NCI-H1694 (cell line): ENCODE data around the gene MYH9.
A peak's percentile ranks its signal among the peaks of the same experiment; 100 is the strongest.
"Not testable (repeated sequence)": the region's sequence is repeated elsewhere in the genome, so short reads cannot be mapped to it uniquely, and the experiment has no call there.

Experiments used
- DNase-seq: peaks from one replicate; lab custom pipeline; 2025; lab: John Stamatoyannopoulos, UW

The MYH9 gene

DNA sequence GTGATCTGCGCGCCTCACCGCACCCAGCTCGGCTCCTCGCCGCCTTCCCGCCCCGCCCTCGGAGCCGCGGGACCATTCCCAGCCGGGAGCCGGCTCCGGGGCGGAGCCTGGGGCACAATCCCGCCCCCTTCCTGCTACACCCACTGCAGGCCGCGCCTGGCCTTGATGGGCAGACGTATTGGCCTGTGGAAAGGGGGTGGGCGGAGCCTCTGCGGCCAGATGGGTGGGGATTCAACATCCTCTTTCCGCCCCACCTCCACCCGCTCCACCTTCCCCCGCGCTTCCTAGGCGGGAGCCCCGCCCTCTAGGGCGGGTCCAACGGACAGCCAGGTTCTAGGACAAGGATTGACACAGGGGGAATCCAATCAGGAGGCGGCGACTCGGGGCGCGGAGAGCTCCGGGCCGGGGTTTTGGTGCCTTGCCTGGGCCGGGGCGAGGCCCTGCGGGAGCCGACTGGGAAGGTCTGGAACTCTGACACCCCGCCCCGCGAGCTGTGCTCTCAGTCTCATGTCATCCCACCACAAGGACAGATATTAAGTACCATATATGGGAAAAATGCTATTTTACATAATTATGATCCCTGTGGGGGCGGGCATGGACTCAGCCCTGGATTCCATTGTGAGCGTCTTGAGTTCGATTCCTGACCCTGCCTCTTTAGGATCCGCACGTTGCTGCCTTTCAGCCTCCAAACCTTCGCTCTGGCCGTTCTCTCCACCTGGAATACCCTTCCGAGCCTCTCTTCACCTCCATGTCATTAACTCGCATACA is at the start of gene MYH9:
Gene MYH9 (minus strand): TSS at position 9 of the 768 bp plus-strand sequence. CDS start 38,731 bp downstream, outside the sequence.
- peak; percentile 96 for DNase-seq

DNA sequence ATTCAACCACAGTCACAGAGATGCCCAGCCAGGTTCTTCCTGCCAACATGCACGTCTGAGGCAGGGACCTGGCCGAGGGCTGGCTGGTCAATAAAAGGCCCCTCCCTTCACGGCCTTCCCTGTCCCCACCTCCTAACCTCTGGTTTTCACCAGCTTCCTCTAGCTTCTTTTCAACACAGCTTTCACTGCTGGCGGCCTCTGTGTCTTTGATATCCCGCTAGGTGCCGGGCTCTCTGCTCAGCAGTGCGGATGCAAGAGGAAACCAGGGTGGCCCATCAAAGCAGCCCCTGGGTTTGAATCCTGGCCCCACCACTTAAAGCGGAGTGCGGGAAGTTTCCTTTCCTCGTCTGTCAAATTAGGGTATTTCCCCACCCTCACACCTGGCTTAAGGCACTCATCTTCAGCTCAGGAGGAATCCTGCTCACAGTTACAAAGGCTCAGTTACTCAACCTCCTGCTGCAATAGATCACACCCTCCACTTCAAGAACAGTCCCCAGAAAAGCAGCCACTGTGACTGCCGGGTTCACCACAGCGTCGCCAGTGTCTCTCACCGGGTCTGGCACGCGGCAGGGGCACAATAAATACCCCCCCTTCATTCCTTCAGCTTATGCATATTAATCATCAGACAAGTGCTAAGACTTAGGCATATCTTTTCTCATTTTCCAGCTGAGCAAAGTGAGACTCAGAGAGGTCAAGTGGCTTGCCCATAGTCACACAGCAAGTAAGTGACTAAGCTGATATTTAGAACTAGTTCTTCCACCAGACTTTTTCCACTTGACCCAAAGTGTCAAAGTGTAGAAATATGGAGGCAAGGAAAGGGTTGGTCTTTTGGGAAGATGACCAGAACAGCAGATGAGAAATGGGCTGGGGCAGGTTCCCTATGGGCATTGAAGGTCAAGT is 48.0 kb upstream of the MYH9 start:
- no peak for DNase-seq

DNA sequence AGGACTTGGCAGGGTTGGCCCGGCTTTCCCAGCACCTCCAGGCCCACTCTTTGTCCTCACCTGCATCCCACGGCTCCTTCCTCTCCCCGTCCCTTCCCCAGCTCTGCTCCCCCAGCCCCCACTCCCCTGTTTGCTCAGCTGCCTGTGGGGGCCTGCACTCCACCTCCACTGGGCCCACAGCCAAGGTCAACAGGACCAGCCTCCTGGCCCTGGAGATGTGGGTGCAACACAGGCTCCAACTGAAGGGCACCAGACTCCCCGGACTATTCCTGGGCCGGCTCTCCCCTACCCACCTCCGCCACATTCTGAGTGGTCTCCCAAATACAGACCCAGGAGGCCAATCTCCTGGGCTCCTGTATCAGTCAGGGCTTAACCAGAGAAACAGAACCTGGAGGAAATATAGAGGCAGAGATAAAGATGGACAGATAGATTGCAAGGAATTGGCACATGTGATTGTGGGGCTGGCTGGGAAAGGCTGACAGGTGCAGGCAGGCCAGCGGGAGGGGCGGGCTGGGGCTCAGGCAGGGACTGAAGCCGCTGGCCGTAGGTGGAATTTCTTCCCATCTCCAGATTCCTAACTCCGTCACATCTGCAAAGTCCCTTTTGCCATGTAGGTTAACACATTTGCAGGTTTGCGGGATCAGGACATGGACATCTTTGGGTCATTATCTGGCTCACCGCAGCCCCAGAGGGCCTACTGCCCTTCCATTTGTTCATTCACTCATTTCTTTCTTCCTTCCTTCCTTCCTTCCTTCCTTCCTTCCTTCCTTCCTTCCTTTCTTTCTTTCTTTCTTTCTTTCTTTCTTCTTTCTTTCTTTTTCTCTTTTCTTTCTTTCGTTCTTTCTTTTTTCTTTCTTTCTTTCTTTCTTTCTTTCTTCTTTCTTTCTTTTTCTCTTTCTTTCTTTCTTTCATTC is 45.8 kb upstream of the MYH9 start:
- no peak for DNase-seq

DNA sequence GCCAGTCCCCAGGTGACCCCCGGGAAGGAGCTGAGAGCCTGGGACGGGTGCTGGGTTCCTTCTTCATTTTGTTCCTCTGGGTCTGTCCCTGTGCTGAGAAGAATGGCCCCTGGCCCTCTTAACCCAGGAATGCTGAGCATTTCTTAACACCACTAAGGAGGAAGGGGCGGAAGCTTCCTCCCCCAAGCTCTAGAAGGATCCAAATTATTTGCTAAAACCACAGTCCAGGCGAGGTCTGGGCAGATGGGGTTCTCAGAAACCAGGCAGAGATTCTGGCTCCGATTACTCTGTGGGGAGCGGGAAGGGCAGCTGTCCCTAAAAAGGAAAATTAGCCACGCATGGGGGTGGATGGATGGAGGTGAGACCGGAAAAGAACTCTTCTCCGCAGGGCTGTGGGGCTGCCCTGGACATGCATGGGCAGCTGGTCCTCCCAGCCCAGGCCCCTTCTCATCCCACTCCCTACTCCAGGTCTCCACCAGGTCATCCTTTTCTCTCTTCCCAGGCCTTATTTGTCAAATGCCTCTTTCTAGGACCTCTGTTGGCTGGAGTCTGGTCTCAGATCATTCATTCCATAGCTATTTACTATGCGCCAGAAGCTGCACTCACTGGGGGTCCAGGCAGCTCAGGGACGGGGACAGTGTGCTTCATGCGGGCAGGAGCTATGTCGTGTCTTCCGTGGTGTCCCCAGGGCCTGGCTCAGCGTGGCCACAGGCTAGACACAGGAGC is 45.0 kb upstream of the MYH9 start:
- no peak for DNase-seq

DNA sequence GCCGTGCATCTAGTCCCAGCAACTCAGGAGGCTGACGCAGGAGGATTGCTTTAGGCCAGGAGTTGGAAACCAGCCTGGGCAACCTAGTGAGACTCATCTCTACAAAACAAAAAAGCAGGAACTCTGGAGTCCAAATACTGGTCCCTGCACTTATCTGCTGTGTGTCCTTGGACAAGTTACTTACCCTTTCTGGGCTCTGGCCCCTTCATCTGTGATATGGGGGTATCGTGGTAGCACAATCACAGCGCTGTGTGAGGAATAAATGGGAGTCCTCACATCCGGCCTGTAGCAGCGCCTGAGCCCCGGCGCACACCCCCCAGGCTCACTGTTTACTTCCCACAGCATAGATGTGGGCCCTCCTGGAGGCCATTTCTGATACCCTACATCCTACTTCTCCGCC is 44.2 kb upstream of the MYH9 start:
- no peak for DNase-seq

DNA sequence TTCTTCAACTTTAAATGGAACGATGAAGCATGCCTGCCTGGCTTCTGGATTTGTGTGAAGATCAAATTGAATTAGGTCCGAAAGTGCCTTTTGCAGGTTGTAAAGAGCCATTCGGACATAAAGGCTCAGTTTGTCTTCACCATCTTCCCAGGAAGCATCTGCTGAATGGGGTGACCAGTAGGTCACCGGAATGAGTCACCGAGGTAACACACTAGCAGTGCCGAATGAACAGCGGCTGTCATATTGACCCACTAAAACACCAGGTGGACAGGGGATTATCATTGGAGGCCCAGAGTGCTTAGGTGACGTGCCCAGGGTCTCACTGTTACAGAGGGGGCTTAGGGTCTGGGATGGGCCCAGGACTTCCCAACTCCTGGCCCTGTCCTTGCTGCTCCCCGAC is 43.1 kb upstream of the MYH9 start:
- no peak for DNase-seq

DNA sequence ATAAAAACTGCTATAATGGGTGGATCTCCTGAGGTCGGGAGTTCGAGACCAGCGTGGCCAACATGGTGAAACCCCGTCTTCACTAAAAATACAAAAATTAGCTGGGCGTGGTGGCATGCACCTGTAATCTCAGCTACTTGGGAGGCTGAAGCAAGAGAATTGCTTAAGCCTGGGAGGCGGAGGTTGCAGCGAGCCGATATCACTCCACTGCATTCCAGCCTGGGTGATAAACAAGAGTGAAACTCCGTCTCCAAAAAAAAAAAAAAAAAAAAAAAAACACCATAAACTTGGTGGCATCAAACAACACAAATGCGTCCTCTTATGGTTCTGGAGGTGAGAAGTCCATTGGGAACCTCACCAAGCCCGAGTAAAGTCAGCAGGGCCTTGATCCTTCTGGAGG is 40.2 kb upstream of the MYH9 start:
- DNase-seq = not testable (repeated sequence)

DNA sequence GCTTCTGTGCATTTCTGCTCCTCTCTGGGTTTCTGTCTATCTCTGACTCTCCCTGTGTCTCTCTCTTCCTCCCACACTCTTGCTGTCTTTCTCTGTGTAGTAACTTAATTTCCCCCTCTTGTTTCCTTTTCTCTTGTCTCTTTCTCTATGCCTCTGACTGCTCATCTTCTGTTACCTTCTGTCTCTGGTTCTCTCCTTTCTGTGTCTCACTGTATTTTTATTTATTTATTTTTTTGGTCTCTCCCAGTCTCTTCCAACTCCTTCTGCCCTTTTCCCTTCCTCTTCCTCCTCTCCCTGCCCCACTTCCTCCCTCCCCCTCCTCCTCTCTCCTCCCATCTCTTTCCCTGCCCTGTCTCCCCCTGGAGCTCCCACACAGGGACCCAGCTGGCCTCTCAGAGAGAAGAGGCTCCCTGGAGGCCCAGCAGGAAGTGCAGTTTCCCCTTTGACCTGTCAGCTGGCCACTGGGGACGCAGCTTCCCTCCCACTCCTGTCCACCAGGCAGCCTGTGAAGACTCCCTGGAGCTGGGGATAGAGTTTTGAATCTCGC is 38.3 kb upstream of the MYH9 start:
- no peak for DNase-seq

DNA sequence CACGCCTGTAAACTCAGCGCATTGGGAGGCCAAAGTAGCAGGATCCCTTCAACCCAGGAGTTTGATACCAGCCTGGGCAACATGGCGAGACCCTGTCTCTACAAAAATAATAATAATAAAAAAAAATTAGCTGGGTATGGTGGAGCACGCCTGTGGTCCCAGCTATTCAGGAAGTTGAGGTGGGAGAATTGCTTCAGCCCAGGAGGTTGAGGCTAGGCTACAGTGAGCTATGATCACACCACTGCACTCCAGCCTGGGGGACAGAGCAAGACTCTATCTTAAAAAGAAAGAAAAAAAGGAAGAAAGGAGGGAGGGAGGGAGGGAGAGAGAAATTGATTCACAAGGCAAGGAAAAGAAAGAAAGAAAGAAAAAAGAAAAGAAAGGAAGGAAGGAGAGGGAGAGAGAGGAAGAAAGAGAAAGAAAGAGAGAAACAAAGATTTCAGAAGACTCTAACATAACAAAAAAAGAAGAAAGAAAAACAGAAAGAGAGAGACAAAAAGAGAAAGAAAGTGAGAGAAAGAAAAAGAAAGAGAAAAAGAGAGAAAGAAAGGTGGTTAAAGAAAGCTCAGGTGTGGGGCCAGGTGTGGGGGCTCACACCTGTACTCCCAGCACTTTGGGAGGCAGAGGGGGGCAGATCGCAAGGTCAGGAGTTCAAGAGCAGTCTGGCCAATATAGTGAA is 37.3 kb upstream of the MYH9 start:
- no peak for DNase-seq

DNA sequence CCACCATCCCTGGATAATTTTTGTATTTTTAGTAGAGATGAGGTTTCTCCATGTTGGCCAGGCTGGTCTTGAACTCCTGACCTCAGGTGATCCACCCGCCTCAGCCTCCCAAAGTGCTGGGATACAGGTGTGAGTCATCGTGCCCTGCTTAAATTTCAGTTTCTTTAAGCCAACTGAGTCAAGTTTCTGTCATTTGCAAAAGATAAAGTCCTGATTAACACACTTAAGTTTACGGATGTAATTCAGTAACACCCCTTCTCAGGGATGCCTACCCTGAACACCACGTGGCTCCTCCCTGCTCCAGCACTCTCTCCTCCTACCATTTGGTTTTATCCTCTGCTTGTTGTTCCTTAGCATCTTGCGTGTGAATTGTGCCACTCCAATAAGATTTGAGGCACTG is 36.7 kb upstream of the MYH9 start:
- not testable (repeated sequence) for DNase-seq

DNA sequence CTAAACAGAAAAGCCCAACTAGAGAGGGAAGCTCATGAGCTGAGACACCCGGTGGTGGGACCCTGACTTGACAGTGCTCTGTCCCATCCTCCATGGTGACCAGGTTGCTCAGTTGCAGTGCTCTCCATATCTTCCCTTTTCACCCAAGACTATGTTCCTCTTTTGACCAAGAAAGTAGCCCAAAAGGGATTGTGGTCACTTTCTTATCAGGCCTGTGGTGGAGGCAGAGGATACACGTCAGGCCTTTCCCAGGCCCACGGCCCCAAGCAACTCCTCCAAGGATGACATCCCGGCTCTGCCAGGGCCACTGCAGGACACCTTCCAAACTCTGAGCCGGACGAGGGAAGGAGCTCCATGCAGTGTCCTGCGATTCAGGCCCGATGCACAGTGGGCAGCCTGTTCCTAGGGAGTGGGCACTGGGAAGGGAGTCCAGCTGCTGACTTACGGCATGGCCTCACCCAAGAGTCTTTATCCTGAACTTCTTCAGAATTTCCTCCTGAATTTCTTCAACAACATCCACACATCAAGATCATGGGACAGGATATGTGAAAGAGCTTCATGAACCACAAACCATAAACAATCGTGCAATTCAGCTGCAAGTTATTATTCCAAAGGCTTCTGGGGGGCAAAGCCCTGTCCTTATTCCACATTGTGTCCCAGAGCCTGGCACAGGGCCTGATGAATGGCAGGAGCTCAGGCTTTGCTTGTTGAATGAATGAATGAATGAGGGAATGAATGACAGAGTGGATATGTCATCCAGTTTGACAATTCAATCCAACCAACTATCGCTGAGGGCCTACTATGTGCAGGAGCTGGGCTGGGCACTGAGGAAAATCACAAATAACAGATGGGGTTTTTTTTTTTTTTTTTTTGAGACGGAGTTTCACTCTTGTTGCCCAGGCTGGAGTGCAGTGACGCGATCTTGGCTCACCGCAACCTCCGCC is 36.0 kb upstream of the MYH9 start:
- no peak for DNase-seq

DNA sequence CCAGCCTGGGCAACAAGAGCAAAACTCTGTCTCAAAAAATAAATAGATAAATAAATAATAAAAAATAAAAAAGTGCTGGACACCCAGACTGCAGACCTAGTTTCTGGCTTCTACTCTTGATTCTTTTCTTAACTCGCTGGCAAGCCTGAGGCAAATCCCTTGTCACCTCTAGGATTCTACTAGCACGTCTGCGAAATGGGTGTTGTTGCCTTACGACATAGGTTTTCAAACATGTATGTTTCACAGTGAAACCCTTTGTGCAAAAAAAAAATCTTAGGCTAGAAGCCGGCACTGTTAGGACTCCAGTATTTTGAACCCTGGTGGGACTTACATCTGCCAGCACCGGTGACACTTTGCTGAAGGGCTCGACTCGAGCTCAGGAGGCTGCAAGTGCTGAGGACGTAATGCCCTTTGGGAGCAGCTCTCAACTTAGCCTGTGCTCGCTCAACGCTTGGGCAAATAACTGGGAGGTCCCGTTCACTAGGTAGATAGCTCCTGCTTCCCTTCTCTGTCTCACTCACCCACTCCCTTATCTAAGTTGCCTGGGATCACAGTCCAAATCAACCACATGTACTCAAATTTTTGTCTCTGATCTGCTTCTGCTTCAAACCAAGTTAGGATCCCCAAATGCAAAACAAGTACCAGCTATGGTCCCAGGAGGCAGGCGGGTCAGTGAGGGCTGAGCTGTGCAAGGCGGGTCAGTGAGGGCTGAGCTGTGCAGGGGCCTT is 34.7 kb upstream of the MYH9 start:
- DNase-seq = no peak

DNA sequence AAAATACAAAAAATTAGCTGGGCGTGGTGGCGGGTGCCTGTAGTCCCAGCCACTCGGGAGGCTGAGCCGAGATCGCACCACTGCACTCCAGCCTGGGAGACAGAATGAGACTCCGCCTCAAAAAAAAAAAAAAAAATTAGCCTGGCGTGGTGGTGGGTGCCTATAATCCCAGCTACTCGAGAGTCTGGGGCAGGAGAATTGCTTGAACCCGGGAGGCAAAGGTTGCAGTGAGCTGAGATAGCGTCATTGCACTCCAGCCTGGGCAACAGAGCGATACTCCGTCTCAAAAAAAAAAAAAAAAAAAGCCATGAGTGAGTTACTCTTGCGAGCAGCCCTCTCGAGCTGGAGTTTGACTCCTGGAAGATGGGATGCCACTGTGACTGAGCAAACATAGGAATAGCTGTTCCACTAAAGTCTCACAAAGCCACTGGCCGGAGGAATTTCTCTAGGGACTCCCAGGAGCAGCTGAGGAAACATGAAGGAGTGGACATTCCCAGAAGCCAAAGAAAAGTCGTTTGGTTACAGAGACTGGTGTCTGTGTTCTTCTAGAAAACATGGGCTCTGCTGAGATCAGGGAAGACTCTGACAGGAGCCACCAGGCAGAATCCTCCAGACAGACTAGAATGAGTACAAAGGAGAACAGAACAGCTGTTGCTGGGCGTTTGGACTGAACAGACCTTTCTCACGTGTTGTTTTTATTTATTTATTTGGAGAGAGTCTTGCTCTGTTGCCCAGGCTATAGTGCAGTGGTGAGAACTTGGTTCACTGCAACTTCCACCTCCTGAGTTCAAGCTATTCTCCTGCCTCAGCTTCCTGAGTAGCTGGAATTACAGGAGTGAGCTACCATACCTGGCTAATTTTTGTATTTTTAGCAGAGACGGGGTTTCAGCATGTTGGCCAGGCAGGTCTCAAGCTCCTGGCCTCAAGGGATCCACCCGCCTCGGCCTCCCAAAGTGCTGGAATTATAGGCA is 32.4 kb upstream of the MYH9 start:
- DNase-seq = no peak

DNA sequence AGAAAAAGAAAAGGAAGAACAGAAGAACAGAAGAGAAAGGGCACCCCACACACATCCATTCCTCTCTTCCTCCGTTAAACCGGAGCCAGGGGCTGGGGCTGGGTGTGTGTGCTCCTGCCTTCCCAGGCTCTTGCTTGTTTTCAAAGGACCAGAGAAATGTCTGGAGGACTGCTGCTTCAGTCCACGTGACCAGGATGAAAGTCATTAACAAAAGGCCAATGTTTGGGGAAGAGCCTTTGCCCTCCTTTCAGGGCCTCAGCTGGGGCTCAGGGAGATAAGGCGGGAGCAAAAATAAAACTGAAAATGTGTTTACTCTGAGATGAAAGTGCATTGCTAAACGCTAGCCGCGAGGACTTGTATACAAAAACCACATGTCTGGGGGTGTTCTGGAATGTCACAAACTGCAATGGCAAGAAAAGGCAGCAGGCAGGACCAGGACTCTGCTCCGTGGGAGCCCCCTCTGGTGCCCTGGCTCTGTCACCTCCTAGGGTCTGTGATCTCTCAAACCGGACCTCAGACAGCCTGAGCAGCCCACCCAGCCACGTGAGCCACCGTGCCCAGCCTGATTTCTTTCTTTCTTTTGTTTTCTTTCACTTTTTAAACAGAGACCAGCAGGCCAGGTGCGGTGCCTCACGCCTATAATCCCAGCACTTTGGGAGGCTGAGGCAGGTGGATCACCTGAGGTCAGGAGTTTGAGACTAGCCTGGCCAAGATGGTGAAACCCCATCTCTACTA is 31.6 kb upstream of the MYH9 start:
- DNase-seq = no peak

DNA sequence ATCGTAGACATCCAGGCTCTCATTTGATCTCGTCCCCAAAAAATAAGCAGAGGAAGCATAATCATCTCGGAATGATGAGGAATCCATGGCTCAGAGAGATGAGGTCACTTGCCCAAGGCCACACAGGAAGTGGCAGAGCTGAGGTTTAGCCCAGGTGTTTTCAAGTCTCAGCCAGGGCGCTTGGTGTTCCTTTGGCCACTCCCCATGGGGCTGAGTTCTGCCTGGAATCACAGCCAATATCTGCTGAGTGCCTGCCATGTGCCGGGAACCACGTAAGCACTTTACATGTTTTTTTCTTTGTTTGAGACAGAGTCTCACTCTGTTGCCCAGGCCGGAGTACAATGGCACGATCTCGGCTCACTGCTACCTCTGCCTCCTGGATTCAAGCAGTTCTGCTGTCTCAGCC is 29.5 kb upstream of the MYH9 start:
- DNase-seq = no peak

DNA sequence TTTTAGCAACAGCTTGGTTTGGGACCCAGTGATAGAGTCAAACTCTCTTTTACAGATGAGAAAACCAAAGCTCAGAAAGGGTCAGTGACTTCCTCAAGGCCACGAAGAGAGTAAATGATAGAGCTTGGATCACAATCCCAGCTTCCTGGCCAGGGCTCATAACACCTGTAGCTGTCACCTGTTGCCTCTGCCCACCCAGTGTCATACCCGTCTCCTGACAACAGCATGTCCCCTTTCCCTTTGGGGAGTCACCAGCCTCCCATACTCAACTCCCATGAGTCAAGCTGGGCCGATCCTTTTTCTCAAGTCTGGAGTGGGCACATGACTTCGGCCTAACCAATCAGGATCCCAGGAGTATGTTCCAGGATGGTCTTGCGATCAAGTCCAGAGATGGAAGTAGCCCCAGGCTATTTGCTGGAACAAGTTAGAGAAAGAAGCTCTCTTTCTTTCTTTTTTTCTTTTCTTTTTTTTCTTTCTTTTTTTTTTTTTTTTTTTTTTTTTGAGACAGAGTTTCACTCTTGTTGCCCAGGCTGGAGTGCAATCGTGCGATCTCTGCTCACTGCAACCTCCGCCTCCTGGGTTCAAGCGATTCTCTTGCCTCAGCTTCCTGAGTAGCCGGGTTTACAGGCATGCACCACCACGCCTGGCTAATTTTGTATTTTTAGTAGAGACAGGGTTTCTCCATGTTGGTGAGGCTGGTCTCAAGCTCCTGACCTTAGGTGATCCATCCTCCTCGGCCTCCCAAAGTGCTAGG is 27.8 kb upstream of the MYH9 start:
- DNase-seq = no peak
